Fibroblast of lung (primary cell): ENCODE results near the gene RPS6KA3. TPM values are rescaled to one million over a fixed set of nuclear protein-coding genes. Genes with fewer than 3 reads are reported as not detected.

Experiments used
- DNase-seq, 2 donors: peaks; one replicate each; pipeline versions ENCODE4 v3.0.0 to v3.0.0-alpha.2; 2010; ENCODE audit warnings: low read depth in 2 of 2
- H2AFZ ChIP-seq: 2 replicates; pipeline ENCODE4 v1.5.1; 2012; ENCODE audit warnings: low read length, control low read depth, inconsistent platforms
- H3K27ac ChIP-seq: 2 replicates; pipeline ENCODE4 v1.5.1; 2011; ENCODE audit warnings: low read length, control low read depth; ENCODE audit not compliant: insufficient read depth
- H3K27me3 ChIP-seq: 2 replicates; pipeline ENCODE4 v1.5.1; 2011; ENCODE audit warnings: mild to moderate bottlenecking, low read length; ENCODE audit not compliant: control insufficient read depth, insufficient read depth
- H3K36me3 ChIP-seq: 2 replicates; pipeline ENCODE4 v1.5.1; 2011; ENCODE audit warnings: low read length; ENCODE audit not compliant: control insufficient read depth, insufficient read depth
- H3K4me1 ChIP-seq: 2 replicates; pipeline ENCODE4 v1.5.1; 2011; ENCODE audit warnings: low read length; ENCODE audit not compliant: control insufficient read depth, insufficient read depth; ENCODE audit errors: extremely low read depth
- H3K4me2 ChIP-seq: 2 replicates; pipeline ENCODE4 v1.5.1; 2011; ENCODE audit warnings: low read length, control low read depth; ENCODE audit not compliant: insufficient read depth; ENCODE audit errors: extremely low read depth
- H3K4me3 ChIP-seq, 4 experiments: fragments of 200-600 bp in 1 of 4; sonication (generic) in 1 of 4; replicated peaks in 1 of 4; 2 replicates each; pipeline ENCODE4 v1.5.1; 2011 to 2016; ENCODE audit warnings: low read length in 4 of 4, low read depth in 3 of 4, mild to moderate bottlenecking in 3 of 4, control low read depth in 2 of 4, inconsistent platforms in 1 of 4, mixed read lengths in 1 of 4; ENCODE audit not compliant: insufficient read depth in 1 of 4; ENCODE audit errors: control extremely low read depth in 1 of 4
- H3K79me2 ChIP-seq: 2 replicates; pipeline ENCODE4 v1.5.1; 2012; ENCODE audit warnings: mild to moderate bottlenecking, low read length, inconsistent platforms; ENCODE audit not compliant: control insufficient read depth, insufficient read depth
- H3K9ac ChIP-seq: 2 replicates; pipeline ENCODE4 v1.5.1; 2011; ENCODE audit warnings: mild to moderate bottlenecking, low read length, control low read depth; ENCODE audit not compliant: insufficient read depth
- H3K9me3 ChIP-seq: 2 replicates; pipeline ENCODE4 v1.5.1; 2012; ENCODE audit warnings: low read depth, low read length; ENCODE audit not compliant: control insufficient read depth, insufficient read depth
- H4K20me1 ChIP-seq: 2 replicates; pipeline ENCODE4 v1.5.1; 2011; ENCODE audit warnings: low read length; ENCODE audit not compliant: control insufficient read depth, insufficient read depth; ENCODE audit errors: extremely low read depth
- CTCF ChIP-seq, 2 donors: IDR thresholded peaks in 1 of 2; conservative IDR thresholded peaks in 1 of 2; 1 replicate in 1 of 2; 2 replicates in 1 of 2; pipeline ENCODE4 v1.5.1; 2011 to 2012; ENCODE audit warnings: low read length in 2 of 2, control low read depth in 1 of 2, inconsistent platforms in 1 of 2, low read depth in 1 of 2, mild to moderate bottlenecking in 1 of 2
- EZH2 ChIP-seq: IDR thresholded peaks from 2 replicates; pipeline ENCODE4 v1.5.1; 2012; ENCODE audit warnings: low read length, control low read depth, mild to moderate bottlenecking; ENCODE audit errors: missing control alignments
- polyA plus RNA-seq, 2 donors: library from polyadenylated mRNA; depleted of rRNA in 1 of 2; stranded (reverse) in 1 of 2; unstranded in 1 of 2; fragments of >200 nt; gene quantifications; 2 replicates each; pipeline ENCODE4 v1.2.1, GENCODE V29; 2011 to 2012; ENCODE audit warnings: missing spikeins in 1 of 2
- total RNA-seq: library from RNA; depleted of rRNA; stranded (reverse); fragments of >200 nt; gene quantifications from 2 replicates; pipeline ENCODE4 v1.2.1, GENCODE V29; 2014

Gene RPS6KA3
- total and polyA plus RNA-seq, 2 donors (not counting 1 experiment from before 2014, with no cell fraction given): 38.5 to 50.2 TPM

- Histone ChIP-seq H3K9me3 (no peaks in the 10 kb centered on the region), H3K36me3 (no peaks in the 10 kb centered on the region), H3K4me3 (no peak overlapping the region), H3K4me1 (no peaks in the 10 kb centered on the region), H3K79me2 (no peaks in the 10 kb centered on the region), H3K4me2 (no peak overlapping the region), H3K27ac (no peak overlapping the region), H3K9ac (no peak overlapping the region), H4K20me1 (no peaks in the 10 kb centered on the region), H3K27me3 (no peaks in the 10 kb centered on the region), H2AFZ (no peak overlapping the region)
- TF ChIP-seq EZH2: no peak
- no peak for TF ChIP-seq CTCF (conservative IDR thresholded peaks at IDR 0.05 in 1 of 2, IDR thresholded peaks at IDR 0.05 in 1 of 2; ENCODE audit: low read depth in 1 of 2, low read length in 2 of 2)
- DNase-seq: no peak
Observed at GRCh38 chrX:20284444-20284843, 17.7 kb upstream of the RPS6KA3 start.

- TF ChIP-seq CTCF (conservative IDR thresholded peaks at IDR 0.05 in 1 of 2, IDR thresholded peaks at IDR 0.05 in 1 of 2; ENCODE audit: low read depth in 1 of 2, low read length in 2 of 2): no peak
- no peak for TF ChIP-seq EZH2
- H3K9ac ChIP-seq: no peak overlapping the region
- H3K4me1 ChIP-seq: no peaks in the 10 kb centered on the region
- no peak overlapping the region for H2AFZ ChIP-seq
- no peaks in the 10 kb centered on the region for H3K79me2 ChIP-seq
- no peak overlapping the region for H3K4me2 ChIP-seq
- no peaks in the 10 kb centered on the region for H3K9me3 ChIP-seq
- no peaks in the 10 kb centered on the region for H4K20me1 ChIP-seq
- H3K27ac ChIP-seq: no peak overlapping the region
- no peaks in the 10 kb centered on the region for H3K27me3 ChIP-seq
- no peak overlapping the region for H3K4me3 ChIP-seq
- no peaks in the 10 kb centered on the region for H3K36me3 ChIP-seq
- DNase-seq: no peak
Observed at GRCh38 chrX:20280938-20281337, 14.2 kb upstream of the RPS6KA3 start.

- Histone ChIP-seq H3K4me1 (no peaks in the 10 kb centered on the region), H3K4me3 (no peak overlapping the region), H3K9ac (no peak overlapping the region), H3K27me3 (no peaks in the 10 kb centered on the region), H3K27ac (no peak overlapping the region), H3K79me2 (no peaks in the 10 kb centered on the region), H3K9me3 (no peaks in the 10 kb centered on the region), H3K36me3 (no peaks in the 10 kb centered on the region), H3K4me2 (no peak overlapping the region), H4K20me1 (no peaks in the 10 kb centered on the region), H2AFZ (no peak overlapping the region)
- peak in 1 of 2 donors; percentile 40 for DNase-seq
- TF ChIP-seq EZH2 (no peak), CTCF (conservative IDR thresholded peaks at IDR 0.05 in 1 of 2, IDR thresholded peaks at IDR 0.05 in 1 of 2; ENCODE audit: low read depth in 1 of 2, low read length in 2 of 2) (no peak)
Observed at GRCh38 chrX:20274121-20274520, 7.4 kb upstream of the RPS6KA3 start.
